ENCODE data around the gene MDM4. TPM values are rescaled to one million over a fixed set of nuclear protein-coding genes. Genes with fewer than 3 reads are reported as not detected.
A peak's percentile ranks its signal among the peaks of the same experiment; 100 is the strongest.
"Not testable (repeated sequence)": the region's sequence is repeated elsewhere in the genome, so short reads cannot be mapped to it uniquely, and the experiment has no call there.

The MDM4 gene
- total RNA-seq, 1 donor from 2014 or later, result 30.8 TPM

DNA sequence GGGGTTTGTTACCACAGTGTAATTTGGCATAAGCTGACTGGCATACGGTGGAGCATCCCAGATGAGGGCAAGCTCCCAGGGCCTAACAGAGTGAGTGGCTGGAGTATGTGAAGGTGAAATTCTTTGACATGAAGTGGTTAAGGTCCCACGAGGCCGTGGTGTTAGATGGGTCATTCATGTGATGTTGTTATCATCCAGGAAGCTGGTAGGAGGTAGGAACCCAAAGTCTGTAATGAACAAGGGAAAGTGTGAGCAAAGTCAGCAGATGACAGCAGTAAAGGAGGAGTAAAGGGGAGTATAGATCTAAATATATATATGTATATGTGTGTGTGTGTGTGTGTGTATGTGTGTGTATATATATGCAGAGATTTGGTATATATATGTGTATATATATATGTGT, 47.6 kb downstream of the MDM4 start:
- no peak for DNase-seq

DNA sequence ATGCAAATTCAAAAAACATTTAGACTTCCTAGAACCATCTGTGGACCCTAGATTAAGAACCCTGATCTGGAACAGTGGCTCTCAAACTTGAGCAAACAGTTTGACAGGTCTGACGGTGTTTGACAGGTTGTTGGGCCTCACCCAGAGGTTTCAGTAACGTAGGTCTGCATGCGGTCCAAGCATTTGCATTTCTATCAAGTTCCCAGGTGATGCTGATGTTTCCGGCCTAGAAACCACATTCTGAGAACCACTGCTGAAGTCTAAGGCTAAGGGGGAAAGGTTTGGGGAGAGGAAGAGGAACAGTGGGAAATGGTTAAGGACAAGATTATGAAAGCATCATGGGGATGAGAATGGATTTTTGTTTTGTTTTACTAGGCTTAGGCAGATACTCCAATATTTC, 48.6 kb downstream of the MDM4 start:
- no peak for DNase-seq

DNA sequence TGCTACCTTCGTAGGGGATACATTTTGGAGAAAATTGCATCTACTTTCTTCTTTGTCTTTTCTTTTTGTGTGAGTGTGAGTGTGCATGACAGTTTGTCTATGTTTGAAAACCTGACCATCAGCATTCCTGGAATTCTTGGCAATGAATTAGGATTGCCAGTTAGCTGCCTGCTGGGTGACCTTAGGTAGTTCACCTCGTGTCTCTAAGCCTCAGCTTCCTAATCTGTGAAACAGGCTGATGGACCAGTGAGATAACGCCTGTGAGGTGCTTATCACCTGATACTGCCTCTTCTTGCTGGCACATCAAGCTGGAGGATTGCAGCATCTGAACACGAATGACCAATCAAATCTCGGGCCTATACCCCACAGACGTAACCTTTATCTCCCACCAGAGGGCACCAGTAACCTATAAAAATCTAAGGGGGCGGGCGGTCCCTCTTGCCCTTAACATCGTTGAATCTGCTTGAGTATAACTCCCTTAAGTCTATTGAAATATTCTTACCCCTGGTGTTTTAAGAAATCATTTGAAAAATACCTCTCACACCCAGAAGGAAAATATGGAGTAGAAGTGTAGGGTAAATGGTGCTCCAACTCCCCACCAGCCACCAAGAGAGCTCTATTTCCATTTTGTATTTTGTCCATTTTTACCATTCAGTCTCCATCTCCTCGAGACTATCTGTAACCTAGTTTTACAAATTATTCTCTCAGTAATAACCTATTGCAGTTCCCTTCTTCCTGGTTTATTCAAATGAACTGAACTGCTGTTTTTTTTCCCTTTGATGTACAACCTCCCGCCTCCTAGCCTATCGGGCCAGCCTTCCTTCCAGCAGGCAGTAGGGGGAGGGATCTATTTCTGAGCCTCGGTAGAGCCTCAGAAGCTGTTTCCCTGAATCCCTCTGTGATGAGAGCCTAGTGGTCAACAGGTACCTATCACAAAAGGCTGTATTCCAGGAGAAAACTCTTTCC, 49.7 kb downstream of the MDM4 start:
- DNase-seq, result peak; percentile 82

DNA sequence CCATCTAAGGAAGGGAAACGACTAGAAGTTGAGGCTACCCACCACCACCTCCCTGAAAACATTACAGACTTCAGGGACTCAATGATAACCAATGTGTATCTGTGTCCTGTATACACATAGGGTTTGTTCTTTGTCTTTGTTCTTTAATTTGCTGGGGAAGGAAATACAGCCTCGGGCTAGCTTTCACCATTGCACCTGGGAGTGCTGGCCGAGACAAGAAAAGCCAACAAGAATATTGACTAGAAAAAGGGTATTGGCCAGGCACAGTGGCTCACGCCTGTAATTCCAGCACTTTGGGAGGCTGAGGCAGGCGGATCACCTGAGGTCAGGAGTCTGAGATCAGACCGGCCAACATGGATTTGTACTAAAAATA, 50.4 kb downstream of the MDM4 start:
- DNase-seq, result no peak

DNA sequence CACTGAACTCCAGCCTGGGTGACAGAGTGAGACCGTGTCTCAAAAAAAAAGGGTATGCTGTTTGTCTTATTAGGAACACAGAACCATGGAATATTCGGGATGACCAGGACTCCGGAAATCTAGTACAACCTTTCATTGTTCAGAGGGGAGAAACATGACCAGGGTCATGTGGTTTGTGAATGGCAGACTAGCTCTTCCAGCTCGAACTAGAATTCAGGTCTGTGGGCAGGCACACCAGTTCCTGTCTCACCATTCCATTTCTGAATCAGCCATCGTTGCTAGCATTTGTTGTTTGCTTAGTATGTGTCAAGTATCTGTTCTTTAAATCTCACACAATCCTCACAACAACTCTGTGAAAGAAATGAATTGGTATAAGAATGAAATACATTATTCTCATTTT, 50.9 kb downstream of the MDM4 start:
- DNase-seq, result no peak

DNA sequence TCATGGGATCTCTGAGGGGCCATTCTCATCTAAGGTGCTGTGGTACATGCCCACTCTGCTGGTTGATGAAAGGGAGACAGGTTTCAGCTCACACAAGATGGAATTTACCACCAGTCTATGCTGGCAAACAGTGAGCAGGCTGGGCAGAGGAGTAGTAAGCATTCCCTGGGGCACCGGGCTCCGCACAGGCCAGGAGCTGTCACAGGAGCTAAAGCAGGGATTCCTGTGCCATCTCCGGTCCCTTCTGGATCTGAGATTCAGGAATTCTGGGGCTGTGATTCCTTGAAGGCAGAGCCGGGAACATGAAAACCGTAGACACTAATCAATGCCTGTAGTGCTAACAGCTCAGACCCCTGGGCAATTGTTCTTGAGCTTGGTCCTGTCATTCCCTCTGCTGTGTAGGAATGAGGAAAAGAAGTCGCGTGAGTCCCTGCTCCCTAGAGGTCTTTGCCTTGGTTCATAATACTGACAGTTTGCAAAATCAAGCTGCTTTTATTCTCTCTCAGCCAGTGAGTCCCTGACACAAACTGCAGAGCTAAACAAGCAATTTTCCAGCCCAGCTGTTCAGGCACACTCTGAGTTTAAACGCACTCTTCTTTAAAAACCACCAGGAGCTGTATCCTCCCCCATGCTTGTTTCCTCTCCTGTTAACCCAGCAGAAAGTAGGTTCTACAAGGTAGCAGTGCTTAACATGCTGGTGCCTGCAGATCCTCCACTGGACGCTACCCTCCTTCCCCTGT, 52.5 kb downstream of the MDM4 start:
- no peak for DNase-seq

DNA sequence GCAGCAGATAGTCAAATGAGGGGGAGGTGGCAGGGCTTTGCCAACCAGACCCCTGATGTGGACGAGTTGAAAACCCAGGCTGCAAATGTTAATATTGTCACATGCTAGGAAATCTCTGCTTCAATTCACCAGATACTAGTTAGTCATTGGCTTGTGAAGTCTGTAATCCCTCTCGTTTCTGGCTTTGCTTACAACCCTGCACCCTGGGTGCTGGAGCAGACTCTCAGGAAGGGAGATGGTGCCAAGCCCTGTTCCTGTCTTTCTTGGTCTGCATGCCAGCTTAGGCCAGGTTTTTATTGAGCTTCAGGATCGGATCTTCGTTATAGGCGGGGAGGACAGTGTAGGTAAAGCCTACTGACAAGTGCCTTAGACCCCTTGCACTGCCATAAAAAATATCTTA, 53.3 kb downstream of the MDM4 start:
- no peak for DNase-seq

DNA sequence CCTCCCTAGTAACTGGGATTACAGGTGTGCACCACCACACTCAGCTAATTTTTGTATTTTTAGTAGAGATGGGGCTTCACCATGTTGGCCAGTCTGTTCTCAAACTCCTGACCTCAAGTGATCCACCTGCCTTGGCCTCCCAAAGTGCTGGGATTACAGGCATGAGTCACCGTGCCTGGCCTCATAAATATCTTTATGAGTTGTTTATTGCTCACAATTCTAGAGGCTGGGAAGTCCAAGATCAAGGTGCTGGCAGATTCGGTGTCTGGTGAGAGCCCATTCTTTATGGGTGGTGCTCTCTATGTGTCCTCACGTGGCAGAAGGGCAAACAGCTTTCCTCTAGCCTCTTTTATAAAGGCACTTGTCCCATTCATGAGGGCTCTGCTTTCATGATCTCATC, 53.8 kb downstream of the MDM4 start:
- DNase-seq, result not testable (repeated sequence)

DNA sequence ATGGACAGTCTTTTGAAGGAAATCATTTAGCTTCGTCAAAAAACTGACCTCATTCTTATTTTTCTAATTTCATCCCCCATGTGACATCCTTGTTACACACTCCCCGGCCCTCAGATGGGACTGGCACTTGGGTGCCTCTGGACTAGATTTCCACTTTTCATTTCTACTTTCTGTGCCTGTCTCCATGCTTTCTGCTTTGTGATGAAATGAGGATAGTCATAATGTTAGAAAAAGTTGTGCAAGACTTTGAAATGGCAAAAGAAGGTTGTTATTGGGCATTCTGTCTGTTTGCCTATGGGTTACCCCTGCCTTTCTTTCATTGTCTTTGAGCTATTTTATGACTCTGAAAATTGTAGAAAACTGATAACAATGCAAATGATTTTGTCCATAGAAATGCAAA, 54.9 kb downstream of the MDM4 start:
- DNase-seq, result no peak

DNA sequence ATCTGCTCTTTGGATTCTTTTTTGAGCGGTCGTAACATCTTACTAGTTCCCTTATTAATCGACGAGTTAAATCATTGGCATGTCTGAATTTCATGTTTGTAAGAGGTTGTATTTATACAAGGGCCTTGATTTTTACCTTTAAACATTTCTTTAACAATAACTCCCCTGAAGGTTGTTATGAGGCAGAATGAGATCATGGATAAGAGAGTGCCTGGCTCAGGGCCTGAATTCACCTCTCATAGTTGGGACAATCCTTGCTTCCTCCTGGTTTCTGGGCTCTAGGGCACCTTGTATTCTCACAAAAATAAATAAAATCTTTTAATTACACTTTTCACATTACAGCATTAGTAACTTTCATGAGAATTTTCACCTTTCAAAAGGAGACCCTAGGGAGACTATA, 55.4 kb downstream of the MDM4 start:
- DNase-seq, result no peak

DNA sequence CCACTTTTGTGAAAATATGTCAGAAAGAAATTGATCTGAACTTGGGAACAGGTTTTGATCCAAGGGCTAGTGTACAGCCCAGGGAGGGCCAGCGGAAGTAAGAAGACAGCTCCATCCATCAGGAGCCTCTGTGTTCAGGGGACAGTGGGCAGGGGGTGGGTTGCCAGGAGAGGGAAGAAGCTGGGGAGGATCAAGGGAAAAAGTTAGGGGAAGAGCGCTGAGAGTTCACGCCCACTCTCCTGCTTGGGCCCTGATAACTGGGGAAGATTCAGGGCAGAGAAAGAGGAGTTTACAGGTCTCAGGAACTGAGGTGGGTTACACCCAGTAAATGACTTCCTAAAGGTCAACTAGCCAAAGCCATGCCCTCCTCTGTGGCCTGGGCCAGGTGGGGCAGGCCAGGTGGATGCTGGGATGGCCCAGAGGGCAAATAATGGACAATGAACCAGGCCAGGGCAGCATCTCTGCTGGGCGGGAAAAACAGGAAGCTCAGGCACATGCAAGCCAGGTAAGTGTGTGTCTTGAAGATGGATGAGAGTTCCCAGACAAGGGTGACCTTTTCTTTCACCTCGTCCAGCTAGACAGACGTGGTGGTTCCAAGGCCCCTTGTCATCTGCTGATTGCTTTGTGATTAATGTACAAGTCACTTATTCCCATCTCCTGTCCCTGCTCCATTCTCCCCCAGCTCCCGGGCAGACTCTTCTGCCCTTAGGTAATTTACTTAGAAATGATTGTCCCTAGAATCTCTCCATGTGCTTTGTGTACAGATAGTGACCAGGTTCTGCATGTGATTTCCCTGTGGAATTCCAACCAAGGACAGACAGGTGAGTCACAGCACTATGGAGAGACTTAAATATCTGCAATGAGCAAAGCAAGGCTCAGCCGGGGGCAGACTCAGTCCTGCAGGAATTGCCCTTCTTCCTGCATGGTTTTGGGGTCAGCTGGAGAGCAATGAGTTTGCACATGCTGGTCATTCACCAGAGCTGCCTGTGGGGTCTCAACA, 57.0 kb downstream of the MDM4 start:
- no peak for DNase-seq

DNA sequence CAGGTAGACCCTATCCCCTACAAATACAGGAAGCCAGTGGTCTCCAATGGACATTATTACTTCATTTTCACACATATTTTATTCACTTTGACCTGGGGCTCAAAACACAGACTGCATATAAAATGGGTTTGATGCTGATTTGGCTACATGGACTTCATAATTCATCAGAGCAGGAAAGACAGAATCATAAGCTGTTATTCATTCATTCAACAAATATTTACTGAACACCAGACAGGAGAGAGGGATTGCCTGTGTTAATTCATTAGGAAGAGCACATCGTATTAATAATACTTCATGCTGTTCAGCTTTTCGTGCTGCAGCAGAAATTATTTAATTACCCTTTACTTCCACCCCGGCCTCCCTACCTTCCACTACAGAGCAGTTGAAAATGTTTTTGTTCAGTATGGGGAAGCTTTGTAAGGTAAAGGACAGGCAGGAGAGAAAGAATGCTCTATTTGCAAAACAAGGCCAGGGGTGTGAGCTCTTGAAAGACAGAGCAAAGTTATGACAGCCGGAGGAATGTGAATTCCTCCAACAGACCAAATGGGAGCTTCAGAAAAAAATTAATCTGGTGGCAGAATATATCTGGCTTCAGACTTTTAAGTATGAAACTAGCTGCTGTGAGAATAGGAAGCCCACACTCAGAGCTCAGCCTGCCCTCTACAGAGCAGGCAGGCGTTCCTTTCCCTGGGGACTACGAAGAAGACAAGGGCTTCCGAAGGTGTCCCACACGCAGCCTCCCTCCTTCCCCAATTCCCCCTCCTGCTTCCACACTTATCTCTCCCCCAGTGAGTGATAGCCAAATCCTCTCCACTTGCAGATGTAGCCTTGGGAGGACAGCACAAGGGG, 58.0 kb downstream of the MDM4 start:
- DNase-seq, result no peak

DNA sequence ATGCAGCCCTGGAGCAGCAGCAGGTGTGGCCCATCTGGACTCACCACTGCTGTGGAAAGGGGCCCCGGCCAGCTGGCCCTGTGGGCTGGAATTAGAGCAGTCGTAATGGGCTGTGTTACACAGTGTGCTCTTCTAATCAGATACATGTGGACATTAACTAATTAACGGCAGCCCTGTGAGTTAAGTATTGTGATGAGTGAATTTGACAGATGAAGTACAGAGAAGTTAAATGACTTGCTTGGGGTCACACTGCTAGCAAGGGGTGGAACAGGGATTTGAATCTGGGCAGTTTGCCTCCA, 58.6 kb downstream of the MDM4 start:
- DNase-seq, result no peak

DNA sequence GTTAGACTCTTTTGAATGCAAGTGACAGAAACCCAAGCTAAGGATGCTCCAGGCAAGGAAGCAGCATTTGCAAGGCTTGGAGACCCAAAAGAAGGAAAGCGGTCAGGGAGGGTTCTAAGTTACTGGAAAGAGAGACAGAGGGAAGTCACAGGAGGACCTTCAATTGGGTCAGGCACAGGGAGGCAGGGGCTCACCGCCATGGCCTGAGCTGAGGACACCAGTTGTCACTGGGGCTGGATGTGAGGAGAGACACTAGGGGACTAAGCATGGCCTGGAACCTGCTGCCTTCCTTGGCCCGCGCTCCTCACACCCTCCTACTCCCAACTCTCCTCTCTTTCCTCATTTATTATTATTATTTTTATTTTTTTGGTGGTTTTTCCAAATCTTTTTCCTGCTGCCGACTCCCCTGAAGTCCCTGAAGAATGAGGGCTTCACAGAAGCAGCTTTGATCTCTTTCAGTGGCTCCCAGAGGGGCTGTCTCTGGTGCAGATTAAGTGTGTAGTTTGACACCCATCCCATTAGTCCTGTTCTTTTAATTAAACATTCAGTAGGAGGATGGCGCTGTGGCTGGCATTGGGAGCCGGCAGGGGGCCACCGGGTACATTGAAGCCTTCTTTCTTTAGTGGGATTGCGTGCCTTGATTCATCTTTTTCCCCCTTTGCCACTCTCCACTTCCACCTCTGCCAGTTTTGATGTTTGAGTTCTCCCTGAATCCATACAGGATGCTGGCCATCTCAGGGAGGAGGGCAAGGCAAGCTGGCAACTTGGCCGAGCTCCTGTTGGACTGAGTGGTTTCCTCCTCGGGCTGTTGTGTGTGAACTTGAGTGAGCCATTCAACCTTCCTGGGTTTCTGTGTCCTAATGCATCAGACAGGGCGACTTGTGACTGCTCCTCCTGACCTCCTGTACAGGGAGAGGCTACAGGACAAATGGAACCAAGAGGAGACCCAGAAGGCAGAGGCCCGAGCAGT, 59.3 kb downstream of the MDM4 start:
- no peak for DNase-seq

DNA sequence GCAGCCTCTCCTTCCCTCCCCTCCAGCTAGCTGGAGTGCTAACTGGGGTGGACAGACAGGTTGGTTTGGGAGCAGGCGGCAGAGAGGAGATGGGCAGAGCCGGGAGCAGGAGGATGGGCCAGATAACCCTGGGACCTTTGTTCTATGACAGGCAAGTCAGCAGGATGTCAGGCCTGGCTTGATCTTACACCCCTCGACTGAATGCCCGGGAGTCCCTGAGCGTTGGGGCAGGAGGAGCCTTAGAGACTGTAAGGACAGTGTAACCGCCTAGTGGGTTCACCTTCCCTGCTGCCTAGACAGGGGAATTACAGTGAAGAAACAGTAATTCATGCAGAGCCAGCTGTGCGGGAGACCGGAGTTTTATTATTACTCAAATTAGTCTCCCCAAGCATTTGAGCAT, 60.2 kb downstream of the MDM4 start:
- DNase-seq, result no peak

DNA sequence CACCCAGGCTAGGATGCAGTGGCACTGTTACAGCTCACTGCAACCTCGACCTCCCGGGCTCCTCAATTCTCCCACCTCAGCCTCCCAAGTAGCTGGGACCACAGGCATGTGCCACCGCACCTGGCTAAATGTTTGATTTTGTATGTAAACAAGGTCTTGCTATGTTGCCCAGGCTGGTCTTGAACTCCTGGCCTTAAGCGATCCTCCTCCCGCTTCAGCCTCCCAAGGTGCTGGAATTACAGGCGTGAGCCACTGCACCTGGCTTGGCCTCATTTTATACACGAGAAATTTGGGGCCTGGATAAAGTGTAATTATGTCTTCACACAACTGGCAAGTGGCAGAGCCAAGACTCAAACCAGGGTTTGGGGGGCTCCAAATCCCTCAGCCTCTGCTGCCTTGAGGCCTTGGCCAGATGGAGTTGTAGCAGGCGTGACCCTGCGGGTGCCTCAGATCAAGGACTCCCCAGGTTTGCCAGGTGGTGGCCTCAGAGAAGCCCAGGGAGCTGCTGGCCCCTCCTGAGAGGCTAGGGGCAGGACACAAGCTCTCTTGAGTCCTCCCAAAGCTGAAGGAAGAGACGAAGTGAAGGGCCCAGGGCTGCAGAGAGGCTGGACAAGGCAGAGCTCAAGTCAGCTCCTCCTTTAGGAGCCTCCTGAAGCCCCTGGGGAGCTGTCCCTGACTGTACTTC, 61.7 kb downstream of the MDM4 start:
- DNase-seq, result no peak

DNA sequence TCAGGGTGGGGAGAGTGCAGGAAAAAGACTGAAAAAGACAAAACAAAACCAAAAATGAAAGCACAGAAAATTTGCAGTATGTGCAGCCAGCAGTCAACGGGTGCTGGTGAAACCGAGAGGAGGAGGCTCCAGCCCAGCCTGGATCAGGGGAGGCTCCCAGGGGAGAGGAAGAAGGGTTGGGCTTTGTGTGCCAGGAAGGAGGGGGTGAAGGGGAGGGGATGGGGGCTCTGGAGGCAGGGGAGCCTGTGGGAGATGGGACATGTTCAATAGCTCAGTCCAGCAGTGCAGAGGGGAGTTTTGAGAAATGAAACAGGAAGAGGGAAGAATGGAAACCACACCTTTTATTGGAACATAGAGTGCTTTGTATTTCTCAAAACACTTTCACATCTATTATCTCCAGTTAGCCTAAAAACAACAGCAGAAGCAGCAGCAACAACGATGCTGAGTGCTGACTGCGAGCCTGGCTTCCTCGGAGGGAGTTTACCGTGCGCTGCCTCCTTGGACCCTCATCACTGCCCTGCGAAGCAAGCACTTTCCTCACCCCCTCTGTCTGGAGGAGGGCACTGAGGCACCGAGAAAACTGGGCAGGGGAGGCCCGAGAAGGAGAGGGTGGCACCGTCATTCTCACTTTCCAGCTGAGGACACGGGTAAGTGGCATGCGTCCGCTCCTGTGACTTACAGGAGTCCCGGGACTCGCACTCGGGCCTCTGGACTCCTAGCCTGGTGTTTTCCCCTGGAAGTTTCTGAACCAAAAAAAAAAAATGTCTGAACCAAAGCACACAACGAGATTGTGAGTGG, 62.9 kb downstream of the MDM4 start:
- no peak for DNase-seq

DNA sequence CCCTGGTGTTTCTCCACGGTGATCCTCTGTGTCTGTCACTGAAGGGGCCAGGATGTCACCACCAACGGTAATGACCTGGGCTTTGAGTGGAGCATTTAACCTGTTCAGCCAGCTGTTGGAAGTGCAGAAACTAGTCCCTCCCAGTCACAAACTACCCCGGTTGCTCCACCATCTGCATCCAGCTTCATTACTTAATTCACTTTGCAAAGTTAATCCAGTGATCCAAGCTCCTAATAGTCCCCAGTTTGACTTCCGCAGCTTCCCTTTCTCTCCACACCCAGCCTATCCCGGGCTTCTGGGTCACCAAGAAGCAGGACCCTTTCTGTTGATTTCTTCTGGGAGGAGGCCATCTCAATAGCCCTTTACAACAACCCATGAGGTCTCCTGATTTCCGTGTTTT, 63.5 kb downstream of the MDM4 start:
- no peak for DNase-seq

DNA sequence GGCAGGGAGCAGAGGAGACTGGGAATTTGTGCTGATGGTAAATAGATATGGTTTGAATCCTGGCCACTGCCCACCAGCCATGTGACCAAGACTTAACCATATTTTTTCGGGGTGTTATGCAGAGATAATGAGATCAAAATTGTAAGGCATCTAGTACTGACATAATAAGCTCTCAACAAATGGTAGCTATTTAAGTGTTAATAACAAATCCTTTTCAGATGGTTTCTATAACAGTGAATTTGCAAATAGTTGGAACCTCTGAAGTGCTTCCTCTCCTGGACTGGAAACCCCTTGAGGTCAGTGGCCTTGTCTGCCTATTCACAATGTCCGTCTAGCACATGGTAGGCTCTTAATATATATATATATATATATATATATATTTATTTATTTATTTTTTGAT, 64.7 kb downstream of the MDM4 start:
- DNase-seq, result no peak

All from dermis blood vessel endothelial cell (primary cell).